SU-DHL-6 (cell line): ENCODE results near the gene FAM184B.

Experiments used
- H2AFZ ChIP-seq: fragments of 200-600 bp; sonication (generic); 2 replicates; pipeline ENCODE4 v1.6.1; 2014; ENCODE audit warnings: low read depth, mild to moderate bottlenecking, moderate library complexity, mixed read lengths, antibody characterized with exemption, low read length; ENCODE audit not compliant: severe bottlenecking
- H3F3A ChIP-seq: fragments of 200-600 bp; shearing (Covaris generic); 2 replicates; pipeline ENCODE4 v1.6.0; 2016; ENCODE audit warnings: antibody characterized with exemption, mild to moderate bottlenecking; ENCODE audit not compliant: insufficient read depth
- H3K27ac ChIP-seq: fragments of 200-600 bp; sonication (generic); 2 replicates; pipeline ENCODE4 v1.5.1; 2016; ENCODE audit warnings: low read depth, mild to moderate bottlenecking, low read length, moderate library complexity, mixed read lengths
- H3K27me3 ChIP-seq: fragments of 200-600 bp; sonication (generic), shearing (Covaris generic); 2 replicates; pipeline ENCODE4 v1.6.0; 2014; ENCODE audit warnings: mild to moderate bottlenecking, low read length
- H3K36me3 ChIP-seq: fragments of 200-600 bp; sonication (generic); 2 replicates; pipeline ENCODE4 v1.6.1; 2014; ENCODE audit warnings: mild to moderate bottlenecking, low read length, mixed read lengths
- H3K4me2 ChIP-seq: fragments of 300-600, 200-600 bp; shearing (Covaris generic), sonication (generic); 2 replicates; pipeline ENCODE4 v1.6.0; 2014; ENCODE audit warnings: low read length, low read depth, mild to moderate bottlenecking; ENCODE audit not compliant: poor library complexity, severe bottlenecking
- H3K4me3 ChIP-seq: fragments of 200-600 bp; sonication (generic); 2 replicates; pipeline ENCODE4 v1.5.1; 2014; ENCODE audit warnings: antibody characterized with exemption, low read length, mild to moderate bottlenecking, mixed read lengths; ENCODE audit not compliant: insufficient read depth, poor library complexity, severe bottlenecking
- H3K79me2 ChIP-seq: fragments of 200-600 bp; sonication (generic); 2 replicates; pipeline ENCODE4 v1.6.1; 2014; ENCODE audit warnings: mild to moderate bottlenecking, low read length, moderate library complexity; ENCODE audit not compliant: insufficient read depth
- H3K9ac ChIP-seq: fragments of 200-600 bp; sonication (generic); 2 replicates; pipeline ENCODE4 v1.7.0; 2014; ENCODE audit warnings: mild to moderate bottlenecking, low read length
- H3K9me2 ChIP-seq: fragments of 200-600 bp; sonication (generic); replicated peaks from 2 replicates; pipeline ENCODE4 v1.6.1; 2014; ENCODE audit warnings: low read length; ENCODE audit not compliant: insufficient read depth
- H3K9me3 ChIP-seq: fragments of 200-600 bp; sonication (generic); 2 replicates; pipeline ENCODE4 v1.6.1; 2014; ENCODE audit warnings: low read length, mixed read lengths; ENCODE audit not compliant: insufficient read depth
- H4K20me1 ChIP-seq: fragments of 200-600 bp; sonication (generic); 2 replicates; pipeline ENCODE4 v1.6.1; 2014; ENCODE audit warnings: low read depth, mild to moderate bottlenecking, antibody characterized with exemption, low read length, moderate library complexity, mixed read lengths
- EZH2phosphoT487 ChIP-seq: fragments of 200-600 bp; sonication (generic), shearing (Covaris generic); conservative IDR thresholded peaks from 2 replicates; pipeline ENCODE4 v1.6.1; 2018; ENCODE audit warnings: mild to moderate bottlenecking, antibody characterized with exemption, low read length, moderate library complexity, mixed read lengths
- TF ChIP-seq, protein P1 (sequence below): fragments of 200-600 bp; sonication (generic); IDR thresholded peaks from one replicate; pipeline ENCODE4 v1.5.1; 2017; ENCODE audit warnings: antibody characterized with exemption, mild to moderate bottlenecking, low read length, moderate library complexity; ENCODE audit not compliant: insufficient read depth, poor library complexity, severe bottlenecking

Gene FAM184B

GRCh38 chr4:17657849-17658248, 123.6 kb downstream of the FAM184B start:
- Histone ChIP-seq H2AFZ (no peak overlapping the region), H3K27me3 (no peaks in the 10 kb centered on the region), H3K27ac (no peak overlapping the region), H3K9me2 (no peaks in the 10 kb centered on the region), H3K9me3 (no peaks in the 10 kb centered on the region), H4K20me1 (no peaks in the 10 kb centered on the region), H3K9ac (no peak overlapping the region), H3F3A (no peaks in the 10 kb centered on the region), H3K4me2 (no peak overlapping the region), H3K4me3 (no peak overlapping the region), H3K79me2 (no peaks in the 10 kb centered on the region), H3K36me3 (no peaks in the 10 kb centered on the region)
- TF ChIP-seq, protein P1, sequence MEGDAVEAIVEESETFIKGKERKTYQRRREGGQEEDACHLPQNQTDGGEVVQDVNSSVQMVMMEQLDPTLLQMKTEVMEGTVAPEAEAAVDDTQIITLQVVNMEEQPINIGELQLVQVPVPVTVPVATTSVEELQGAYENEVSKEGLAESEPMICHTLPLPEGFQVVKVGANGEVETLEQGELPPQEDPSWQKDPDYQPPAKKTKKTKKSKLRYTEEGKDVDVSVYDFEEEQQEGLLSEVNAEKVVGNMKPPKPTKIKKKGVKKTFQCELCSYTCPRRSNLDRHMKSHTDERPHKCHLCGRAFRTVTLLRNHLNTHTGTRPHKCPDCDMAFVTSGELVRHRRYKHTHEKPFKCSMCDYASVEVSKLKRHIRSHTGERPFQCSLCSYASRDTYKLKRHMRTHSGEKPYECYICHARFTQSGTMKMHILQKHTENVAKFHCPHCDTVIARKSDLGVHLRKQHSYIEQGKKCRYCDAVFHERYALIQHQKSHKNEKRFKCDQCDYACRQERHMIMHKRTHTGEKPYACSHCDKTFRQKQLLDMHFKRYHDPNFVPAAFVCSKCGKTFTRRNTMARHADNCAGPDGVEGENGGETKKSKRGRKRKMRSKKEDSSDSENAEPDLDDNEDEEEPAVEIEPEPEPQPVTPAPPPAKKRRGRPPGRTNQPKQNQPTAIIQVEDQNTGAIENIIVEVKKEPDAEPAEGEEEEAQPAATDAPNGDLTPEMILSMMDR, result no peak
- TF ChIP-seq EZH2phosphoT487, result no peak

GRCh38 chr4:17657090-17657489, 124.3 kb downstream of the FAM184B start:
- Histone ChIP-seq H3F3A (no peaks in the 10 kb centered on the region), H3K36me3 (no peaks in the 10 kb centered on the region), H3K79me2 (no peaks in the 10 kb centered on the region), H3K27me3 (no peaks in the 10 kb centered on the region), H4K20me1 (no peaks in the 10 kb centered on the region), H2AFZ (no peak overlapping the region), H3K9ac (no peak overlapping the region), H3K9me3 (no peaks in the 10 kb centered on the region), H3K4me3 (no peak overlapping the region), H3K9me2 (no peaks in the 10 kb centered on the region), H3K4me2 (no peak overlapping the region), H3K27ac (no peak overlapping the region)
- TF ChIP-seq, protein P1, result no peak
- no peak for TF ChIP-seq EZH2phosphoT487

DNA sequence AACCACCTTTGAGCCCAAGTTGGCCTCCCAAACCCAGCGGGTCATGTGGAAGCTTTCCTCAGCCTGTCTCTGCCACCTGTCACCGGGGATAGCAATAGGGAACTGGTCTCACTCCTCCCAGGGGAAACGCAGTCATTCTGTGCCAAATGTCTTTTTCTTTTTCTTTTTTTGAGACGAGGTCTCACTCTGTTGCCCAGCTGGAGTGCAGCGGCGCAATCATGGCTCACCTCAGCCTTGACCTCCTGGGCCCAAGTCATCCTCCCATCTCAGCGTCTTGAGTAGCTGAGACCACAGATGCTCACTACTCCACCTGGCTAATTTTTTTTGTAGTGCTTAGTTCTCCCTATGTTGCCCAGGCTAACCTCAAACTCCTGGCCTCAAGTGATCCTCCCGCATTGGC, 126.7 kb downstream of the FAM184B start:
- Histone ChIP-seq H3K79me2 (no peaks in the 10 kb centered on the region), H3K9me3 (no peaks in the 10 kb centered on the region), H3K4me2 (no peak overlapping the region), H4K20me1 (no peaks in the 10 kb centered on the region), H2AFZ (no peak overlapping the region), H3F3A (no peaks in the 10 kb centered on the region), H3K4me3 (no peak overlapping the region), H3K36me3 (no peaks in the 10 kb centered on the region), H3K27me3 (no peaks in the 10 kb centered on the region), H3K9me2 (no peaks in the 10 kb centered on the region), H3K27ac (no peak overlapping the region), H3K9ac (no peak overlapping the region)
- TF ChIP-seq, protein P1, result no peak
- no peak for TF ChIP-seq EZH2phosphoT487

- H3K9me2 ChIP-seq, result no peaks in the 10 kb centered on the region
- no peaks in the 10 kb centered on the region for H4K20me1 ChIP-seq
- no peak overlapping the region for H3K9ac ChIP-seq
- TF ChIP-seq, protein P1, result no peak
- TF ChIP-seq EZH2phosphoT487, result no peak
- no peaks in the 10 kb centered on the region for H3K79me2 ChIP-seq
- no peak overlapping the region for H3K27ac ChIP-seq
- no peak overlapping the region for H3K4me3 ChIP-seq
- no peak overlapping the region for H2AFZ ChIP-seq
- H3K4me2 ChIP-seq, result no peak overlapping the region
- no peaks in the 10 kb centered on the region for H3K27me3 ChIP-seq
- no peaks in the 10 kb centered on the region for H3K36me3 ChIP-seq
- no peaks in the 10 kb centered on the region for H3F3A ChIP-seq
- no peaks in the 10 kb centered on the region for H3K9me3 ChIP-seq
These were observed 131.0 kb downstream of the FAM184B start for GRCh38 chr4:17650406-17650805.
